ENCODE measurements around the gene NARF. TPM values are rescaled to one million over a fixed set of nuclear protein-coding genes. Genes with fewer than 3 reads are reported as not detected.

Gene NARF
- total and polyA plus RNA-seq, 2 experiments from 2014 or later = 43.9 to 91.8 TPM

DNA sequence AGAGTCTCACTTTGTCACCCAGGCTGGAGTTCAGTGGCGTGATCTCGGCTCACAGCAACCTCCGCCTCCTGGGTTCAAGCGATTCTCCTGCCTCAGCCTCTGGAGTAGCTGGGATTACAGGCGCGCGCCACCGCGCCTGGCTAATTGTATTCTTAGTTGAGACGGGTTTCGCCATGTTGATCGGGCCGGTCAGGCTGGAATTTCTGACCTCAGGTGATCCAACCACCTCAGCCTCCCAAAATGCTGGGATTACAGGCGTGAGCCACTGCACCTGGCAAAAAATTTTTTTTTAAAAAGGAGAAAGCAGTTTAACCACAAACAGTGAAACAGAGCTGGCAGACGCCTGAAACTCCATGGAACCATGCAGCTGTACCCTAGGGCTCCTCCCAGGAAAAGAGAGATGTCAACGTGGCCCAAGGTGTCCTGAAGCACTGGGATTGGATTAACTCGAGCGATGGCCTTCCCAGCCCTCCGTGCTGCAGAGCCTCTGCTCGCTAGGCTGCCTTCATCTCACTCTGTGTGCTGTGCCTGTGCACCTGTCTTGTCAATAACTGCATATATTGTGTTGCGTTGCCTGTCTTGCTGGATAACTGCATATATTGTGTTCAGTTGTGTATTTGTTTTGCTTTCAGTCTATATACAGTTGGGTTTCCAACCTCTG, 31.4 kb downstream of the NARF start:
- H3K9me2 ChIP-seq (replicated peaks; ENCODE audit: insufficient read depth) = no peaks in the 10 kb centered on the region
- H3K4me2 ChIP-seq = no peak overlapping the region
- WGBS (ENCODE audit: low lambda C conversion rate, missing lambda C conversion rate) = 94% methylated on average over 21 of the region's 21 CpGs
- no peaks in the 10 kb centered on the region for H3K27me3 ChIP-seq
- no peak overlapping the region for H3K4me3 ChIP-seq
- H3K79me2 ChIP-seq = no peaks in the 10 kb centered on the region
- no peak overlapping the region for H2AFZ ChIP-seq
- H3K4me1 ChIP-seq (ENCODE audit: insufficient read depth) = no peaks in the 10 kb centered on the region
- no peaks in the 10 kb centered on the region for H3K9me3 ChIP-seq (ENCODE audit: low read depth)
- no peak for DNase-seq (ENCODE audit: low spot score)
- H3K27ac ChIP-seq = no peak overlapping the region
- TF ChIP-seq, protein P1, sequence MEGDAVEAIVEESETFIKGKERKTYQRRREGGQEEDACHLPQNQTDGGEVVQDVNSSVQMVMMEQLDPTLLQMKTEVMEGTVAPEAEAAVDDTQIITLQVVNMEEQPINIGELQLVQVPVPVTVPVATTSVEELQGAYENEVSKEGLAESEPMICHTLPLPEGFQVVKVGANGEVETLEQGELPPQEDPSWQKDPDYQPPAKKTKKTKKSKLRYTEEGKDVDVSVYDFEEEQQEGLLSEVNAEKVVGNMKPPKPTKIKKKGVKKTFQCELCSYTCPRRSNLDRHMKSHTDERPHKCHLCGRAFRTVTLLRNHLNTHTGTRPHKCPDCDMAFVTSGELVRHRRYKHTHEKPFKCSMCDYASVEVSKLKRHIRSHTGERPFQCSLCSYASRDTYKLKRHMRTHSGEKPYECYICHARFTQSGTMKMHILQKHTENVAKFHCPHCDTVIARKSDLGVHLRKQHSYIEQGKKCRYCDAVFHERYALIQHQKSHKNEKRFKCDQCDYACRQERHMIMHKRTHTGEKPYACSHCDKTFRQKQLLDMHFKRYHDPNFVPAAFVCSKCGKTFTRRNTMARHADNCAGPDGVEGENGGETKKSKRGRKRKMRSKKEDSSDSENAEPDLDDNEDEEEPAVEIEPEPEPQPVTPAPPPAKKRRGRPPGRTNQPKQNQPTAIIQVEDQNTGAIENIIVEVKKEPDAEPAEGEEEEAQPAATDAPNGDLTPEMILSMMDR (IDR thresholded peaks at IDR 0.05; ENCODE audit: poor library complexity) = no peak
- TF ChIP-seq EZH2 (IDR thresholded peaks at IDR 0.05; ENCODE audit: borderline replicate concordance) = no peak
- no peak for TF ChIP-seq EZH2phosphoT487 (IDR thresholded peaks at IDR 0.05; ENCODE audit: low read depth, severe bottlenecking, unreplicated experiment)
- H4K20me1 ChIP-seq (ENCODE audit: insufficient read depth, poor library complexity, severe bottlenecking) = no peaks in the 10 kb centered on the region
- no peaks in the 10 kb centered on the region for H3K36me3 ChIP-seq (replicated peaks; ENCODE audit: insufficient read depth, low read depth)

DNA sequence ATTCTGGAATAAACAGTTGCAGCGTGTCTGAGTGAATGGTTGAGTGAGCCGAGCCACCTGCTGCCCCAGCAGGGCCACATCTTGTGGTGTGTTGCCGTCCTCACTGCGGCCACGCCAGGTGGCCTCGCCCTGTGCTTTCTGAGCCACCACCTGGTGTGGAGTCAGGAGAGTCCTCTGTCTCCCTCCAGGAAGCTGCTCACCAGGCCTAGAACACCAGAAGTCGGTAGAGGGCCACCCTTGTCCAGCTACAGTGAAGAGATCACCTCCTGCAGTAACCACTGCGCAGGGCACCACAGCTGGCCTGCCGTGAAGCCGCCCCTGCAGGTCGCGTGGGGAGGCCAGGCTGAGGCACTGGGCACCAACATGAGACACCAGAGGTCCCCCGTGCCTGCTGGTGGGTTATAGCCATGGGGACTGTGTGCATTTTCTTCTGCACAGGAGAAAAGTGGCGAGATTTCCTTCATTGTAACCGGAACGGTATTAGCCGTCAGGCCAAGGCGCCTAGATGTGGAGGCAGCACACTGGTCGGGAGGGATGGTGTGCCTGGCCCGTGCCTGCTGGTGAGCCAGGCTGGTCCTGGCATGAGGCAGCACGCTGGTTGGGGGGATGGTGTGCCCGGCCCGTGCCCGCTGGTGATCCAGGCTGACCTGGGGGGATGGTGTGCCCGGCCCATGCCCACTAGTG, 32.1 kb downstream of the NARF start:
- Histone ChIP-seq H2AFZ (no peak overlapping the region), H3K27me3 (no peaks in the 10 kb centered on the region), H3K79me2 (no peaks in the 10 kb centered on the region), H4K20me1 (ENCODE audit: insufficient read depth, poor library complexity, severe bottlenecking) (no peaks in the 10 kb centered on the region), H3K9me2 (replicated peaks; ENCODE audit: insufficient read depth) (no peaks in the 10 kb centered on the region), H3K4me3 (no peak overlapping the region), H3K4me2 (no peak overlapping the region), H3K9me3 (ENCODE audit: low read depth) (no peaks in the 10 kb centered on the region), H3K27ac (no peak overlapping the region), H3K4me1 (ENCODE audit: insufficient read depth) (no peaks in the 10 kb centered on the region), H3K36me3 (replicated peaks; ENCODE audit: insufficient read depth, low read depth) (no peaks in the 10 kb centered on the region)
- no peak for DNase-seq (ENCODE audit: low spot score)
- TF ChIP-seq EZH2phosphoT487 (IDR thresholded peaks at IDR 0.05; ENCODE audit: low read depth, severe bottlenecking, unreplicated experiment) = no peak
- TF ChIP-seq, protein P1 (IDR thresholded peaks at IDR 0.05; ENCODE audit: poor library complexity) = no peak
- TF ChIP-seq EZH2 (IDR thresholded peaks at IDR 0.05; ENCODE audit: borderline replicate concordance) = no peak
- WGBS (ENCODE audit: low lambda C conversion rate, missing lambda C conversion rate) = 95% methylated on average over 25 of the region's 25 CpGs

DNA sequence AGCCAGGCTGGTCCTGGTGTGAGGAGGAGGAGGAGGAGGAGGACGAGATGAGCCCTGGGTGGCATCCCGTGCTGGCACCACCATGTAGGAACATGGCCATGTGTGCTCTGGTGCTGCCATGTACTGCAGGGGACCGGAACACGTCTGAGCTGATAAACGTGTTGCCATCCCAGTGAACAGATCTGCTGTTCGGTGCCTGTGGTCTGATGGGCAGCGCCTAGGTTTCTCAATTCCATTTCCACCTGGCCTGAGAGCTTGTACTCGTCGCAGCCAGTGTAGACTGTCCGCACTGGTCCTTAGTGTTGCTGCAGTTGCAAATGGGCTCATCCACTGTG, 32.6 kb downstream of the NARF start:
- Histone ChIP-seq H3K4me2 (no peak overlapping the region), H4K20me1 (ENCODE audit: insufficient read depth, poor library complexity, severe bottlenecking) (no peaks in the 10 kb centered on the region), H3K9me2 (replicated peaks; ENCODE audit: insufficient read depth) (no peaks in the 10 kb centered on the region), H3K9me3 (ENCODE audit: low read depth) (no peaks in the 10 kb centered on the region), H3K36me3 (replicated peaks; ENCODE audit: insufficient read depth, low read depth) (no peaks in the 10 kb centered on the region), H3K4me1 (ENCODE audit: insufficient read depth) (no peaks in the 10 kb centered on the region), H3K4me3 (no peak overlapping the region), H3K27ac (no peak overlapping the region), H3K27me3 (no peaks in the 10 kb centered on the region), H3K79me2 (no peaks in the 10 kb centered on the region), H2AFZ (no peak overlapping the region)
- 94% methylated on average over 10 of the region's 10 CpGs for WGBS (ENCODE audit: low lambda C conversion rate, missing lambda C conversion rate)
- no peak for DNase-seq (ENCODE audit: low spot score)
- TF ChIP-seq EZH2phosphoT487 (IDR thresholded peaks at IDR 0.05; ENCODE audit: low read depth, severe bottlenecking, unreplicated experiment) (no peak), EZH2 (IDR thresholded peaks at IDR 0.05; ENCODE audit: borderline replicate concordance) (no peak)
- TF ChIP-seq, protein P1 (IDR thresholded peaks at IDR 0.05; ENCODE audit: poor library complexity) = no peak
